ENCODE measurements around the gene EPHA2.

- TF ChIP-seq CTCF (IDR thresholded peaks at IDR 0.05) = no peak
- TF ChIP-seq POLR2A (IDR thresholded peaks at IDR 0.05) = no peak
Observed at GRCh38 chr1:16090076-16090826, 65.6 kb downstream of the EPHA2 start.

Data from body of pancreas (tissue), 4 donors.